HUES6 (cell line): ENCODE data around the gene DNAH9.
A peak's percentile ranks its signal among the peaks of the same experiment; 100 is the strongest.
"Not testable (repeated sequence)": the region's sequence is repeated elsewhere in the genome, so short reads cannot be mapped to it uniquely, and the experiment has no call there.

Source experiments
- H3K27ac ChIP-seq: 2 replicates; pipeline ENCODE4 v1.7.0; 2013; ENCODE audit warnings: low read depth, mild to moderate bottlenecking, low read length, inconsistent platforms
- H3K27me3 ChIP-seq: 2 replicates; pipeline ENCODE4 v1.6.1; 2013; ENCODE audit warnings: low read length; ENCODE audit not compliant: control insufficient read depth, insufficient read depth
- H3K36me3 ChIP-seq: 2 replicates; pipeline ENCODE4 v1.6.1; 2013; ENCODE audit warnings: low read length; ENCODE audit not compliant: control insufficient read depth, insufficient read depth
- H3K4me1 ChIP-seq: 2 replicates; pipeline ENCODE4 v1.6.1; 2013; ENCODE audit warnings: low read length; ENCODE audit not compliant: control insufficient read depth, insufficient read depth
- H3K4me3 ChIP-seq: 2 replicates; pipeline ENCODE4 v1.5.1; 2013; ENCODE audit warnings: low read depth, low read length
- H3K9ac ChIP-seq: one replicate; pipeline ENCODE4 v1.6.1; 2013; ENCODE audit warnings: mild to moderate bottlenecking, low read length
- H3K9me3 ChIP-seq: 2 replicates; pipeline ENCODE4 v1.6.1; 2013; ENCODE audit warnings: low read depth, low read length; ENCODE audit not compliant: control insufficient read depth, insufficient read depth

DNAH9 gene

GRCh38 chr17:11943086-11943485 lies 344.8 kb downstream of the DNAH9 start:
- not testable (repeated sequence) for H3K9me3 ChIP-seq, H3K4me1 ChIP-seq, H3K27ac ChIP-seq, H3K9ac ChIP-seq, H3K36me3 ChIP-seq, H3K27me3 ChIP-seq, H3K4me3 ChIP-seq

GRCh38 chr17:11943759-11944347 lies 345.6 kb downstream of the DNAH9 start:
- no peak overlapping the region for H3K4me3 ChIP-seq
- no peaks in the 10 kb centered on the region for H3K27me3 ChIP-seq
- H3K9ac ChIP-seq: no peak overlapping the region
- no peaks in the 10 kb centered on the region; the same call in 1 of the 2 replicates for H3K4me1 ChIP-seq
- no peaks in the 10 kb centered on the region for H3K36me3 ChIP-seq
- no peak overlapping the region for H3K27ac ChIP-seq
- no peaks in the 10 kb centered on the region for H3K9me3 ChIP-seq

- H3K27ac ChIP-seq: no peak overlapping the region
- no peaks in the 10 kb centered on the region for H3K9me3 ChIP-seq
- H3K9ac ChIP-seq: no peak overlapping the region
- no peak overlapping the region for H3K4me3 ChIP-seq
- peaks cover 4% of the 10 kb centered on the region; the same call in 1 of the 2 replicates for H3K4me1 ChIP-seq
- H3K36me3 ChIP-seq: no peaks in the 10 kb centered on the region
- H3K27me3 ChIP-seq: no peaks in the 10 kb centered on the region
Measured at GRCh38 chr17:11944587-11944986, 346.3 kb downstream of the DNAH9 start.

GRCh38 chr17:11948789-11949188 lies 350.5 kb downstream of the DNAH9 start:
- Histone ChIP-seq H3K4me1 (peaks cover 4% of the 10 kb centered on the region; the same call in 1 of the 2 replicates), H3K4me3 (no peak overlapping the region), H3K9me3 (peaks cover 11% of the 10 kb centered on the region), H3K27me3 (no peaks in the 10 kb centered on the region), H3K9ac (no peak overlapping the region), H3K36me3 (no peaks in the 10 kb centered on the region), H3K27ac (no peak overlapping the region)

- H3K4me1 ChIP-seq, H3K9ac ChIP-seq, H3K4me3 ChIP-seq, H3K36me3 ChIP-seq, H3K27ac ChIP-seq, H3K27me3 ChIP-seq: not testable (repeated sequence)
- H3K9me3 ChIP-seq: peaks cover 11% of the 10 kb centered on the region
Measured at GRCh38 chr17:11949571-11949970, 351.3 kb downstream of the DNAH9 start.

- no peak overlapping the region for H3K4me3 ChIP-seq
- peaks cover 4% of the 10 kb centered on the region; the same call in 1 of the 2 replicates for H3K4me1 ChIP-seq
- no peaks in the 10 kb centered on the region for H3K27me3 ChIP-seq
- no peak overlapping the region for H3K9ac ChIP-seq
- no peak overlapping the region for H3K27ac ChIP-seq
- H3K9me3 ChIP-seq: peaks cover 16% of the 10 kb centered on the region
- no peaks in the 10 kb centered on the region for H3K36me3 ChIP-seq
Measured at GRCh38 chr17:11950771-11951519, 352.7 kb downstream of the DNAH9 start.

- Histone ChIP-seq H3K9me3 (peaks cover 16% of the 10 kb centered on the region), H3K9ac (no peak overlapping the region), H3K4me3 (no peak overlapping the region), H3K27ac (no peak overlapping the region), H3K27me3 (no peaks in the 10 kb centered on the region), H3K4me1 (peaks cover 4% of the 10 kb centered on the region; the same call in 1 of the 2 replicates), H3K36me3 (no peaks in the 10 kb centered on the region)
Measured at GRCh38 chr17:11952610-11953009, 354.3 kb downstream of the DNAH9 start.

GRCh38 chr17:11953924-11954323 lies 355.7 kb downstream of the DNAH9 start:
- peaks cover 4% of the 10 kb centered on the region; the same call in 1 of the 2 replicates for H3K4me1 ChIP-seq
- H3K27me3 ChIP-seq: no peaks in the 10 kb centered on the region
- no peak overlapping the region for H3K4me3 ChIP-seq
- H3K27ac ChIP-seq: no peak overlapping the region
- no peaks in the 10 kb centered on the region; the same call in 1 of the 2 replicates for H3K36me3 ChIP-seq
- H3K9ac ChIP-seq: no peak overlapping the region
- H3K9me3 ChIP-seq: peaks cover 16% of the 10 kb centered on the region

- Histone ChIP-seq H3K36me3 (no peaks in the 10 kb centered on the region; the same call in 1 of the 2 replicates), H3K4me1 (no peaks in the 10 kb centered on the region), H3K9me3 (peaks cover 16% of the 10 kb centered on the region), H3K9ac (no peak overlapping the region), H3K4me3 (no peak overlapping the region), H3K27ac (no peak overlapping the region), H3K27me3 (no peaks in the 10 kb centered on the region)
Measured at GRCh38 chr17:11954936-11955335, 356.7 kb downstream of the DNAH9 start.

- Histone ChIP-seq H3K4me1 (no peaks in the 10 kb centered on the region; the same call in 1 of the 2 replicates), H3K27ac (no peak overlapping the region), H3K36me3 (peaks cover 5% of the 10 kb centered on the region; the same call in 1 of the 2 replicates), H3K9ac (no peak overlapping the region), H3K9me3 (peaks cover 26% of the 10 kb centered on the region), H3K4me3 (no peak overlapping the region), H3K27me3 (no peaks in the 10 kb centered on the region)
Measured at GRCh38 chr17:11969565-11969964, 371.3 kb downstream of the DNAH9 start.

- H3K9me3 ChIP-seq: peaks cover 10% of the 10 kb centered on the region
- H3K27ac ChIP-seq, H3K27me3 ChIP-seq, H3K4me1 ChIP-seq: not testable (repeated sequence)
- H3K36me3 ChIP-seq: peaks cover 12% of the 10 kb centered on the region
- peak overlapping the region; percentile 39; the same call in 1 of the 2 replicates for H3K4me3 ChIP-seq
- peak overlapping the region; percentile 52 for H3K9ac ChIP-seq
Measured at GRCh38 chr17:11972741-11973140, 374.5 kb downstream of the DNAH9 start.
